Activated naive CD8-positive, alpha-beta T cell (primary cell): Measurements from ENCODE around the gene TMEM119.

Experiments used
- H3K27ac Mint-ChIP-seq: one replicate; pipeline ENCODE4 v1.8.0; 2021; ENCODE audit warnings: mixed read lengths
- H3K27me3 Mint-ChIP-seq: one replicate; pipeline ENCODE4 v1.8.0; 2021; ENCODE audit warnings: mixed read lengths
- H3K36me3 Mint-ChIP-seq: one replicate; pipeline ENCODE4 v1.8.0; 2021; ENCODE audit warnings: mixed read lengths
- H3K4me1 Mint-ChIP-seq: one replicate; pipeline ENCODE4 v1.8.0; 2021; ENCODE audit warnings: low read depth, mixed read lengths
- H3K4me3 Mint-ChIP-seq: one replicate; pipeline ENCODE4 v1.8.0; 2021; ENCODE audit warnings: mild to moderate bottlenecking, mixed read lengths
- H3K9me3 Mint-ChIP-seq: one replicate; pipeline ENCODE4 v1.8.0; 2021; ENCODE audit warnings: low read depth, mixed read lengths

Gene TMEM119

GRCh38 chr12:108543652-108544051, 54.2 kb downstream of the TMEM119 start:
- H3K27ac Mint-ChIP-seq: no peak overlapping the region
- H3K27me3 Mint-ChIP-seq: no peaks in the 10 kb centered on the region
- H3K36me3 Mint-ChIP-seq: peaks cover 10% of the 10 kb centered on the region
- H3K4me3 Mint-ChIP-seq: no peak overlapping the region
- H3K4me1 Mint-ChIP-seq: peaks cover 24% of the 10 kb centered on the region
- H3K9me3 Mint-ChIP-seq: no peaks in the 10 kb centered on the region

GRCh38 chr12:108542320-108542719, 55.6 kb downstream of the TMEM119 start:
- H3K36me3 Mint-ChIP-seq: peaks cover 3% of the 10 kb centered on the region
- H3K27ac Mint-ChIP-seq: no peak overlapping the region
- H3K9me3 Mint-ChIP-seq: no peaks in the 10 kb centered on the region
- no peak overlapping the region for H3K4me3 Mint-ChIP-seq
- no peaks in the 10 kb centered on the region for H3K27me3 Mint-ChIP-seq
- H3K4me1 Mint-ChIP-seq: peaks cover 25% of the 10 kb centered on the region
